HUES64 (cell line): ENCODE results near the gene PEX11A.

Experiments
- H3K27ac ChIP-seq: 2 replicates; pipeline ENCODE4 v1.7.0; 2013; ENCODE audit warnings: low read depth, low read length, inconsistent platforms
- H3K27me3 ChIP-seq: 2 replicates; pipeline ENCODE4 v1.6.1; 2013; ENCODE audit warnings: mild to moderate bottlenecking, low read length; ENCODE audit not compliant: insufficient read depth
- H3K36me3 ChIP-seq: 2 replicates; pipeline ENCODE4 v1.6.1; 2013; ENCODE audit warnings: mild to moderate bottlenecking, low read length; ENCODE audit not compliant: insufficient read depth
- H3K4me1 ChIP-seq: 2 replicates; pipeline ENCODE4 v1.6.1; 2013; ENCODE audit warnings: mild to moderate bottlenecking, low read length, moderate library complexity; ENCODE audit not compliant: insufficient read depth
- H3K4me3 ChIP-seq: 2 replicates; pipeline ENCODE4 v1.5.1; 2013; ENCODE audit warnings: mild to moderate bottlenecking, low read length, moderate library complexity
- H3K9ac ChIP-seq: 2 replicates; pipeline ENCODE4 v1.6.1; 2013; ENCODE audit warnings: mild to moderate bottlenecking, low read depth, low read length
- H3K9me3 ChIP-seq: 2 replicates; pipeline ENCODE4 v1.6.1; 2013; ENCODE audit warnings: low read depth, low read length; ENCODE audit not compliant: insufficient read depth
- WGBS: fragments of 150-250, 120-280 bp; methylation state at CpG from one replicate; pipeline ENCODE4 v1.1.7; 2013; ENCODE audit warnings: missing lambda C conversion rate; 5-methylcytosine and 5-hydroxymethylcytosine counted together

The PEX11A gene

DNA sequence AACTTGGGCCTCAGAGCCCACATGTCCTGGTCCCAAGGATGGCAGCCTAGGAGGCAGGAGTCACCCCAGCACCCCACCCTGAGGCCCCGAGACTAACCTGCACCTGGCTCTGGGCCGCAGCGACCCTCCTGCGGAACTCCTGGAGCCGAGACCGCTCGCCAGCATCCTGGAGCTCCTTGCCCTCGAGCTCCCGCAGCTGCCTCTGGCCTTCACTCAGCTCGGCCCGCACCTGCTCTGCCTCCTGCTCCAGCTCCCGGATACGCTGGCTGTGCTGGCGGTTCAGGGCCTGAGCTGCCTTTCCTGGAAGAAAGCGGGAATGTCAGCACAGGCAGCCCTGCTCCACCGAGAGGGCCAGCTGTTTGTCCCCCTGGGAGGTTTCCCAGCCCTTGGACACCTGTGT is 48.4 kb downstream of the PEX11A start:
- WGBS = 97% methylated on average over 16 of the region's 16 CpGs

DNA sequence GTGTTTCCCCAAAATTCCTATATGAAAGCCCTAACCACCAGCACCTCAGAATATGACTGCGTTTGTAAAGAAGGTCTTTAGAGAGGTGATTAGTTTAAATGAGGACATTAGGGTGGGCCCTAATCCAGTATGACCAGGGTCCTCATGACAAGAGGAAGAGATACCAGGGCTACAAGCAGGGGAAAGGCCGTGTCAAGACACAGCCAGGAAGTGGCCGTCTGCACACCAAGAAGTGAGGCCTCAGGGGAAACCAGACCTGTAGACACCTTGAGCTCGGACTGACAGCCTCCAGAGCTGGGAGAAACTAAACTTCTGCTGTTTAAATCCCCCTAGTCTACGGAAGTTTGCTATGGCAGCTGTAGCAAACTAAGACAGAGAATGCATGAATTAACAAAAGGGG is 49.5 kb downstream of the PEX11A start:
- Histone ChIP-seq H3K9ac (no peak overlapping the region), H3K36me3 (peaks cover 45% of the 10 kb centered on the region), H3K4me3 (no peak overlapping the region), H3K27me3 (no peaks in the 10 kb centered on the region), H3K9me3 (0 out of 2 replicates have a peak, but pooled peaks cover 3% of the 10 kb centered on the region), H3K27ac (no peak overlapping the region), H3K4me1 (no peaks in the 10 kb centered on the region)
- WGBS = 88% methylated on average over 5 of the region's 5 CpGs

More for the DNA sequence above, 48.4 kb downstream of the PEX11A start:
- no peaks in the 10 kb centered on the region for H3K27me3 ChIP-seq
- H3K9me3 ChIP-seq = 0 out of 2 replicates have a peak, but pooled peaks cover 3% of the 10 kb centered on the region
- H3K4me3 ChIP-seq = no peak overlapping the region
- peaks cover 50% of the 10 kb centered on the region for H3K36me3 ChIP-seq
- no peak overlapping the region for H3K9ac ChIP-seq
- no peak overlapping the region for H3K27ac ChIP-seq
- H3K4me1 ChIP-seq = no peaks in the 10 kb centered on the region

DNA sequence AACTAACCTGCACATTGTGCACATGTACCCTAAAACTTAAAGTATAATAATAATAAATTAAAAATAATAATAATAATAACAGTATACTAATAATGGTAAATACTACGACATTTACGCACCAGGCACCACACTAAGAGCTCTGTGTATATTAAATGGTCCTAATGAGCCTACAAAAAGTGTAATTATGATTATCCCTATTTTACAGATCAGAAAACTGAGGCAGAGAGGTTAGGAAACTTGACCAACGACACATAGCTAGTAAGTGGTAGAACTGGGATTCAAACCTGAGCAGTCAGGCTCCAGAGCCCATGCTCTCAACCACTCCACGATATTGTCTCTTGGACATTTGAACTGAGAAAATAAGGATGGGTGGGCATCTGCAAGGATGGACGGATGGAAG is 50.3 kb downstream of the PEX11A start:
- Histone ChIP-seq H3K9ac (no peak overlapping the region), H3K4me3 (no peak overlapping the region), H3K9me3 (0 out of 2 replicates have a peak, but pooled peaks cover 3% of the 10 kb centered on the region), H3K4me1 (no peaks in the 10 kb centered on the region), H3K27ac (no peak overlapping the region), H3K27me3 (no peaks in the 10 kb centered on the region), H3K36me3 (peaks cover 39% of the 10 kb centered on the region)
- 95% methylated on average over 3 of the region's 5 CpGs for WGBS

DNA sequence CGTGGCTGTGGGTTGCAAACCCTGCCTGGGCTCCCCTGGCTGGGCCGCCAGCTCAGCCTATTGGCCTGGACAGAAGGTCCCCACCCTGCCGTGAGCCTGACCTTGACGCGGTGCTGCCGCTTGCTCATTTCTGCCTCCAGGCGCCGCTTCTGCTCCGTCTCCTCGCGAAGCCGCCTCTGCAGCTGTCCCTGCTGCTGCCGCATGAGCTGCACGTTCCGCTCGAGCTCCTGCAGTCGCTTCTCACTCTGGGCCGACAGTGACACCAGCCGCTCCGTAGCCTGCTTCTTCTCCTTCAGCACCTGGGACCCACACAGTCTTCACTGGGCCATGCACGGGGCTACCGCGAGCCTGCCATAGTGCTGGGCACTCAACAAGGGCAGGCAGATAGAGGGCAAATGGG is 57.0 kb downstream of the PEX11A start:
- no peak overlapping the region for H3K27ac ChIP-seq
- 93% methylated on average over 23 of the region's 23 CpGs for WGBS
- H3K4me1 ChIP-seq = no peaks in the 10 kb centered on the region
- peaks cover 22% of the 10 kb centered on the region for H3K9me3 ChIP-seq
- peaks cover 55% of the 10 kb centered on the region for H3K36me3 ChIP-seq
- H3K4me3 ChIP-seq = no peak overlapping the region
- no peak overlapping the region for H3K9ac ChIP-seq
- H3K27me3 ChIP-seq = no peaks in the 10 kb centered on the region

DNA sequence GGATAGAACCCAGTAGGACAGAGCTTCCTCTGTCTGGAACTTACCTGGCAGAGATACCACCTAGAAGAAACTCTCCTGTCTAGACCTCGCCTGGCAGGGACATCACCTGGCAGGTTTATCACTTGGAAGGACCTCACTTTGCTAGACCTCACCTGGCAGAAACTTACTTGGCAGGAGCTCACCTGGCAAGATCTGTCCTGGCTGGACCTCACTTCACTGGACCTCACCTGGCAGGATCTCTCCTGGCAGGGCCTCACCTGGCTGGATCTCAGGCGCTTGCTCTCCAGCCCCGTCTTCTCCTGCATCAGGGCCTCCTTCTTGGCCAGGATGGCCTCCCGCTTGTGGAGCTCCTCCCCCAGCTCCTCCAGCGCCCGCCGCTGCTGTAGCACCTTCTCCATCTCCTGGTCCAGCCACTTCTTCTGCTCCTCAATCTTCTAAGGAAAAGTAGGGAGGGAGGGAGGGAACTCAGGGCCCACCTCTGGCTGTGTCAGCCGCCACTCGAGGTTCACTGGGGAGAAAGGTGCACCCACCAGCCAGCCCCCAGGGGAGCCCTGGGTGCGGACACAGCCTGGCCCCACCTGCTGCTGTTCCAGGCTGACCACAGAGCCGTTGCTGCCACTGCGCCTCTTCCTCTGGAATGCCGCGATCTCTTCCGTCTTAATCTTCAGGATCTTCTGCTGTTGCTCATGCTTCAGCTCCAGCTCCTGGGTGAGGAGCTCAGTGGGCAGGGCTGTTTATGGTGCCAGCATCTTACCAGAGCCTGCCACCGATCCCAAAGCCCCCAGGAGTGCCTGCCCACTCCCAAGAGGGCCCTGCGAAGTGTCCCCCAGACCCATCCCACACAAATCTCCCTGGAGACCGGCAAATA is 57.8 kb downstream of the PEX11A start:
- whole genome bisulfite sequencing = 96% methylated on average over 18 of the region's 18 CpGs
- Histone ChIP-seq H3K9me3 (peaks cover 22% of the 10 kb centered on the region), H3K27ac (no peak overlapping the region), H3K4me3 (no peak overlapping the region), H3K9ac (no peak overlapping the region), H3K4me1 (no peaks in the 10 kb centered on the region), H3K27me3 (no peaks in the 10 kb centered on the region), H3K36me3 (peaks cover 63% of the 10 kb centered on the region)

DNA sequence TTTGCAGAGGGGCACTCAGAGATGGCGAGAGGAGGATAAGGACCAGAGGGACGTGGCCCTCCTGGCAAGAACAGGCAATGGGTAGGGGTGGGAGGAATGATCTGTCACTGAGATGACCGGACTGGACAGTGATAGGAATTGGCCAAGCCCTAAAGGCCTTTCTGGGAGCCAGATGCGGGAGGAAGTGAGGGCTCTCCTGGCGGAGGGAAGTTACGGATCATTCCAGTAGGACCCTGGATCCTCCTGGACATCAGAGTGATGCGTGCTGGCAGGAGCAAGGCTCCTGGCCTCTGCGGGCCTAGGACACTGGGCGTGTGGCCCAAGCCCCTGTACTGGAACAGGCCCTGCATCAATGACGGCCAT is 58.7 kb downstream of the PEX11A start:
- peaks cover 22% of the 10 kb centered on the region for H3K9me3 ChIP-seq
- H3K9ac ChIP-seq = no peak overlapping the region
- no peaks in the 10 kb centered on the region for H3K27me3 ChIP-seq
- peaks cover 72% of the 10 kb centered on the region for H3K36me3 ChIP-seq
- H3K27ac ChIP-seq = no peak overlapping the region
- H3K4me1 ChIP-seq = no peaks in the 10 kb centered on the region
- no peak overlapping the region for H3K4me3 ChIP-seq
- WGBS = 89% methylated on average over 10 of the region's 10 CpGs
